HS-27A (cell line): ENCODE results near the gene IMPA2.

Experiments used
- DNase-seq: peaks from one replicate; pipeline ENCODE4 v3.0.0-alpha.2; 2012; ENCODE audit warnings: low read depth, missing footprints

IMPA2 gene

GRCh38 chr18:11991021-11991795 is 9.9 kb downstream of the IMPA2 start:
- DNase-seq: no peak

- no peak for DNase-seq
Observed at GRCh38 chr18:11992096-11992790, 10.9 kb downstream of the IMPA2 start.

- DNase-seq: no peak
Observed at GRCh38 chr18:11993264-11993916, 12.1 kb downstream of the IMPA2 start.

GRCh38 chr18:11994336-11994702 is 13.0 kb downstream of the IMPA2 start:
- no peak for DNase-seq

- no peak for DNase-seq
Observed at GRCh38 chr18:11994703-11995444, 13.6 kb downstream of the IMPA2 start.

GRCh38 chr18:11995445-11996189 is 14.3 kb downstream of the IMPA2 start:
- DNase-seq: no peak

GRCh38 chr18:11996190-11996754 is 15.0 kb downstream of the IMPA2 start:
- no peak for DNase-seq

GRCh38 chr18:11996907-11997306 is 15.6 kb downstream of the IMPA2 start:
- no peak for DNase-seq

GRCh38 chr18:11997466-11997865 is 16.2 kb downstream of the IMPA2 start:
- no peak for DNase-seq

GRCh38 chr18:11998193-11998592 is 16.9 kb downstream of the IMPA2 start:
- DNase-seq: no peak

- DNase-seq: no peak
Observed at GRCh38 chr18:11999429-11999828, 18.1 kb downstream of the IMPA2 start.

GRCh38 chr18:12000072-12000659 is 18.9 kb downstream of the IMPA2 start:
- DNase-seq: no peak

- DNase-seq: no peak
Observed at GRCh38 chr18:12001421-12001820, 20.1 kb downstream of the IMPA2 start.

GRCh38 chr18:12003894-12004293 is 22.6 kb downstream of the IMPA2 start:
- no peak for DNase-seq

- no peak for DNase-seq
Observed at GRCh38 chr18:12005538-12006487, 24.5 kb downstream of the IMPA2 start.

- DNase-seq: no peak
Observed at GRCh38 chr18:12006488-12006840, 25.2 kb downstream of the IMPA2 start.

- DNase-seq: no peak
Observed at GRCh38 chr18:12007063-12007462, 25.8 kb downstream of the IMPA2 start.

GRCh38 chr18:12008181-12008767 is 27.0 kb downstream of the IMPA2 start:
- no peak for DNase-seq

GRCh38 chr18:12008842-12009580 is 27.7 kb downstream of the IMPA2 start:
- no peak for DNase-seq
